SHP77 treated with DMSO at 0.1 percent for 48 hours (cell line): ENCODE data around the gene AKAP8.
"Not testable (repeated sequence)": the region's sequence is repeated elsewhere in the genome, so short reads cannot be mapped to it uniquely, and the experiment has no call there.

Source experiments
- DNase-seq: peaks from one replicate; lab custom pipeline; 2025; lab: John Stamatoyannopoulos, UW

The AKAP8 gene

DNA sequence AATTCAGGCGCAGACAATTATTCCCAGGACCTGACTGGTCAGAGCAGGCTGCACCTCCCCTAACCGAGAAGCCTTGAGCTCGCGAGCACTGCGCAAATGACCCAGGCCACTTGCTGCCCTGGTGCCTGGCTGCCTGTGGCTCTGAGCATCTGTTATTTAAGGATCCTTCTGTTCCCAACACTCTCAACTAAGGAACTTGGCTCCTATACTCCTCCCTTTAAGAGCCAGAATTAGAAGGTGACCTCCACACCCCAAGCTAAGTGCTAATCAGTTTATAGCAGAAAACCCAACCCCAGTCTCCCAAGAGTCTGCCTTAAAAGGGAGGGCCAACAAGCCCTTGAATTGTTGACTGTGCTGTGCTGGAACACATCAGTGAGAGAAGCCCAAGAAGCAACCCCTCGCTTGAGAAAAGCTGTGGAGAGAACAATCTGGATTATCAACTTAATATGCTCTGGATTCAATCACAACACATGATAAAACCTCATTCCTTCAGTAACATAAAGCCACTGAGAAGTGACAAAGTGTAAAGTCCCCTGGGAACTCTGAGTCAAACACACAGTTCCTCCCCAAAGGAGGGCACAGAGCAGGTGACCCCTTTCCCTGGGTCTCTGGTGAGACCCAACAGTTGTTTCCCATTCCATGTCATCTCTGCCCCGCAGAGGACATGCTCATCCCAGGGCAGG, 24.7 kb upstream of the AKAP8 start:
- no peak for DNase-seq

DNA sequence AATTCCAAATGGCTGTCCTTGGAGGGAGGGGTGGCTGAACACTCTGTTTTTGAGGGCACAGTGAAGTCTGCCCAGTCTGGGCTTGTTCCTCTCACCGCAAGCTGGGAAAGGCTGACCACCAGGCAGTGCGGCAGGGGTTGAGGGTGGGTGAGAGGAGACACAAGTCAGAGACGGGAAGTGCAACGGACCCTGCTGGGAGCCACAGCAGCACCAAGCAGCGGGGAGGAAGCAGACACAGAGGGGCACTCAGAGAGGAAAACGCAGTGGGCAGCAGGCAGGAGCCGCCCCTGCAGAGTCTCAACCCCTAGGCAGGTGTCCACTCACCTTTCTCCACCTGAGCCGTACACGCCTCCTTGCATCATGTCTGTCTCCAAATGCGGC, 23.6 kb upstream of the AKAP8 start:
- DNase-seq, result no peak

DNA sequence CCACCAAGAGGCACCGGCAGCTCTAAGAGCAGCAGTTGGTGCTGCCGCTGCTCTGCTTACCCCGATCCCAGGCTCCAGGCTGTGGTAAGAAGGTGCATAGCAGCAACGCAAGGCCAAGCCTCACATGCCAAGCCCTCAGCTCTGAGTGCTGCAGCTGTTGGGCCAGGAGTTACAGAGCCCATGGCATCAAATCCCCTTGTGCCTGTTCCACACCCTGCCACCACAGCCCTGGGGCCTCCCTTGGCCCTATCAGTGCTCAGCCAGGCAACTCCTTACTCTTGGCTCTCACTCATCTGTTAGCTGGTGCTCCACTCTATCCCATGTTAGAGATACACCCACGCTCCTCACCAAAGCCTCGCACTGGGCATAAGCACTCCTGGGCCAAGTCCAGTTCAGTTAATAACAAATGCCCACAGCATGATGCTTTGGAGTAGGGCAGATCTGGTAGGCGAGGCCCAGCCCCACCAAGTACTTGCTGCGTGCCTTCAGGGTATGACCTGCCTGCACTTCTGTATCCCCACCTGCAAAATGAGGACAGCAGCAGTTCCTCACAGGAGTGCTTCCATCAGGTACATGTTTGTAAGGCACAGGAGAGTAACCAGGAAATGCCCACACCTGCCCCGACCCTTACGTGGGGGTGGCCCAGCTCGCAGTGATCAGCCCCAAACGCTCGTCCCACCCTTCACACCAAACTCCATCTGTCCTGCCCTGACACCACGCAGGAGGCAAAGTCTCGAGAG, 23.0 kb upstream of the AKAP8 start:
- no peak for DNase-seq

DNA sequence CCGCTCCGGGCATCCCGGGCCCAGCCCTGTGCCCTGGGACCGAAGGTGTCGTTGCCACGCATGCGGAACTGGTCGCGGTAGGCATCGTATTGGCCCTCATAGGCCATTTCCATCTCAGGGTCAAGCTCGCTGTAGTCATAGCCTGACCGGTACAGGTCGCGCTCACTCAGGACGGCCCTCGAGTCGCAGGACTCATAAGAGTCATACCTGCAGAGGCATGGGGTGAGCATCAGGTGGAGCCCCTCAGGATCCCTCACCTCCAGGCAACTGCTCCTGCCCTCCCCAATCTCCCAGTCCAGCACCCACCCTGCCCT, 21.8 kb upstream of the AKAP8 start:
- no peak for DNase-seq

DNA sequence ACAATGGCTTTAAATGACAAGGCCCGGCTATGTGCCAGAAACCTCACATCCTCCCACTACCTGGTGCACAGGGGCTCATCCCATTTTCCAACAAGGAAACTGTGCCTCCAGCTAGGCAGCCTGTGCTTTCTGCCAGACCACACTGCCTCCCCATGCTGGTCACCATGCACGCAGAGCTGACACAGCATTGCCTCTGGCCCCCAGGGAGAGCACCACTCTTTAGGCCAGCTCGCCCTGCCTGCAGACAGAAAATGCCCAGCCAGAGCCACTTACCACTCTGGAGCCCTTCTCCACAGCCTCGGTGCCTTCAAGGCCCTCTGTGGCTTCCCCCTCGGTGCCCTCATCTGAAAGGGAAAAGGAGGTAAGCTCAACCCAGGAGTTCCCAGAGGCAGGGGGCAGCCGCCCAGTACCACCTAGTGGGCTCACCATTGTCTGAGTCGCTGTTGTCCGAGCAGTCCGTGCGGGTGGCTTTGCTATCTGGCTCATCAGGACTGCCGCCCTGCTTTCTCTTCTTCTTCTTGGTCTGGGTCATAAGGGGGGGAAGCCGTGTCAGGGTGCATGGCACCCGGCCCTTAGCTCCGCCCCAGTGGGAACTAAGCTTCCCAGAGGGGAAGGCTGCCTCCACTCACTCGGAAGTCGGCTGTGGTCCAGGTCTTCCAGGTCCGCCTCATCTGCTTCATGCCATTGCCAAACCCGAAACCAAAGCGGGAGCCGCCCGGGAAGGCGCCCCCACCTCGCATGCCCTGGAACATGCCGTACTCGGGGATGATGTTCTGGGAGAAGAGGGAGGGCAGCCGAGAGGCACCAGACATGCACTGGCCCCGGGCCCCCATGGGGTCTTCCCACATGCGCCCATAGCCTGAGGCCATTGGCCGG, 21.2 kb upstream of the AKAP8 start:
- no peak for DNase-seq

DNA sequence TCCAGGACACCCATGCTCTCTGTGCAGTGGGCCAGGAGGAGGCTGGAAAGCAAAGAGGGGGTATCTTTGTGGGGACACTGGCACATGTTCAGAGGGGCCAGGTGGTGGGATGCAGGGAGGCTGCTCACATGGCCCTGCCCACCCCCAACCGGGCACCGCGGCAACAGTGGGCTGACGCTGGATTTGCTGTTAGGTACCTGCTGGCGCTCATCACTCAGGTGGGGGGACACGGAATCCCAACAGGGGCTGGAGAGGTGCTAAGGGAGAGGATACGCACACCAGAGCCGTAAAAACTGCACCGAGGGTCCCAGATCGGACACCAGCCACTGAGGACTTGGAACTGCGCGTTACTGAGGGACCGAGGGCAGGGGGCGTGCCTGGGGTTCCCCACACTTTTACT, 20.0 kb upstream of the AKAP8 start:
- DNase-seq, result no peak

DNA sequence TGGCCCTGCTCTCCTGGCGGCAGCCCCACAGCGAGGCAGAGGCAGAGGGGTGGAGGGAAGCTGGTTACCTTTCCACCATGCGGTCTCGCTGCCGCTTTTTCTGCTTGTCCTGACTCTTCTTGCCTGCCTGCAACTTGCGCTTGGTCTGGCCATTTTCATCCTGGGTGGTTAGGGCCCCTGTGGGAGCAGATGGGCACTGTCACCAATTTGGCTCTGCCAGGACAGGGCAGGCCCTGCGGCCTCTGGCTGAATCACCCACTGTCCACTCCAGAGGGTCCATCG, 19.6 kb upstream of the AKAP8 start:
- DNase-seq, result no peak

DNA sequence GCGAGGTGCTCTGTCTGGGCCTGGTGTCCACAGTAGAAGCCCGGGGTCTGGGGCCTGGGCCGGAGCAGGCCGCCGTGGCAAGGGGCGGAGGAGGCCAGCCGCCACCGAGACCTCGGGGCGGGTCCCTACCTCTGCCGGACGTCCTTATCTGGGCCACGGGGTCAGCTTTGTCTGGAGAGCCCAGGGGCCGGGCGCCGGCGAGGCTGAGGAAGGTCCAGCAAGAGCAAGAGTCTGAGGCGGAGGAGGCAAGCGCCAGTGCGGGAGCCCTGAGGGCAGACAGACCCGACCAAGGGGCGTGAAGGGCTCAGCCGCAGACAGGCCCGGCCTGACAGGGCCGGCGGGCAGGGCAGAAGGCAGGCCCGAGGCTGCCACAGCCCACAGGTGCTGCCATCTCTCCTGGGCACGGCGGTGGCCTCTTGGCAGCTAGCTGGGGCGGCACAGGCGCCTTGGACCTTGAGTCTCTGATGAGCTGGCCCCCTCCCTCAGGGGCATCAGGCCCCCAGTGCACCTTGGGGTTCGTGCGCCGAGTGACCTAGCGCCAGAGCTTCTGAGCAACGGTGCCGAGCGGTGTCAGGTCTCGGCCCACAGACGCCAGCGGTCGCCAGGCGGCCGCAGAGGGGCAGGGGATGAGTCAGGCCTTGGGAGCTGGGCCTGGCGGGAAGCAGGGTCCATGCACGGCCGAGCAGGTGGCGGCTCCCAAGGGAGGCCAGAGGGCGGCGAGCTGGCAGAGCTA, 19.1 kb upstream of the AKAP8 start:
- DNase-seq, result no peak

DNA sequence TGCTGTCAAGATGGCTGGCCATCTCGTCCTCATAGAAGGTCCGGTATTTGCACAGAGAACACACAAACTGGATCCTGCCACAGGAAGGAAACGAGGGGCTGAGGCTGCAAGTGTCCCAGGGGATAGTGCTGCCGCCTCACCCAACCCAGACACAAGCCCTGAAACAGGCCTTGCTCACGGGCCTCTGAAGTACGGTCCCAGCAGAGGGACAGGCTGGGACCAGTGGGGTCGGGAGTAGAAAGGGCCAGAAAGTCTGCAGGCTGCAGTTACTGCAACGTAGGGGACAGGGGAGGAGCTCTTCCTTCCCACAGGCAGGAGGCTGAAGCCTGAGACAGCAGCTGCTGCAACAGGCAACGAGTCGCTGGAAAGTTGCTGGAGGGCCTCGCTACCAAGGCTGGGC, 18.2 kb upstream of the AKAP8 start:
- no peak for DNase-seq

DNA sequence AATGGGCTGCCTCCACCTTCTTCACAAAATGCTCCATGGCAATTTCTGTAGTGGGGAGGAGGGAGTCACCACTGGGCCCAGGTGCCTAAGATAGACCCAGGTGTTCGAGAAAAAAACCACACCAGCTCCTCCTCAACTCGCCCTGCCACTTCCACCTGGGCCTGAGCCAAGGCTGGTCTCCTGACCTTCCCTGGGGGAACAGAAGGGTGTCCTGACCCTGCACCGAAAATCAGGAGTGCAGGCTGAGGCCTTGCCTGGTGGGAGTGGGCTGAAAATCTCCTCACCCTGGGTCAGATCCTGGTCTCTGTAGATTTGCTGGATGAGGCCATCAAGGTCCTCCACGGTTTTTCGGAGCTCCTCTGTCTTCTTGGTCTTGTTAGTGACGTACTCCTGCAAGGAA, 17.6 kb upstream of the AKAP8 start:
- no peak for DNase-seq

DNA sequence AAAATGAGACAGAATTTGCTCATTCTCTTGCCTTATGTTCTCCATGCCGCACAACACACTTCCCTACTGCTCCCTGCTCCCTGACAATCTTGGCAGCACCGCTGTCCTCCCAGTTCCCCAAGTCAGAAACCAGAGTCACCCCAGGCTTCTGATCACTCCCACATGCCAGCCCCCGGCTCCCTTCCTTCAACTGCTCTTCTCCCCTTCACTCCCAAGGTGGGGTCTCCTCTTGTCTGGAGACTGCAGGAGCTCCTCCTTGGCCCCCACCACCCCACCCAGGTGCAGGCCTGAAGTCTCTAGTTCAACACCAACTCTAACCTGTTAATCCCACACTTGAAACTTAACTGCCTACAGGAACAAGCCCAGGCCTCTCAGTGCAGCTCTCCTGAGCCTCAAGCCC, 16.8 kb upstream of the AKAP8 start:
- DNase-seq, result no peak

DNA sequence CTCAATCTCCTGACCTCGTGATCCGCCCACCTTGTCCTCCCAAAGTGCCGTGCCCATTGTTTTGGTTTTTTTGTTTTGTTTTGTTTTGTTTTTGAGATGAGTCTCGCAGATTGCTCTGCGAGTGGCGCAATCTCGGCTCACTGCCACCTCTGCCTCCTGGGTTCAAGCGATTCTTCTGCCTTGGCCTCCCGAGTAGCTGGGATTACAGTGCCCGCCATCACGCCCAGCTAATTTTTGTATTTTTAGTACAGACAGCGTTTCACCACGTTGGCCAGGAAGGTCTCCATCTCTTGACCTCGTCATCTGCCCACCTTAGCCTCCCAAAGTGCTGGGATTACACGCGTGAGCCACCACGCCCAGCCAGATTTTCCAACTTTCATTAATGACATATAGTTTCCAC, 15.7 kb upstream of the AKAP8 start:
- not testable (repeated sequence) for DNase-seq

DNA sequence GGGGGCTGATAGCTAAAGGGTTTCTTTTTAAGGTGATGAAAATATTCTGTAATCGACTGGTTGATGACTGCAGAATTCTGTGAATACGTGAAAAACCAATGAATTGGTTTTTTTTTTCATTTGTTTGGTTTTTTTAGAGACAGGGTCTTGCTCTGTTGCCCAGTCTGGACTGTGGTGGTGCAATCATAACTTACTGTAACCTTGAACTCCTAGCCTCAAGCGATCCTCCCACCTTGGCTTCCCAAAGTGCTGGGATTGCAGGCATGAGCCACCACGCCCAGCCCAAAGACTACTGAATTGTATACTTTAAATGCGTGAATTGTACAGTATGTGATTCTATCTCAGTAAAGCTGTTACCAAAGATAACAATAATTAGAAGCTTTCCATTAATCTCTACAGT, 14.8 kb upstream of the AKAP8 start:
- no peak for DNase-seq

DNA sequence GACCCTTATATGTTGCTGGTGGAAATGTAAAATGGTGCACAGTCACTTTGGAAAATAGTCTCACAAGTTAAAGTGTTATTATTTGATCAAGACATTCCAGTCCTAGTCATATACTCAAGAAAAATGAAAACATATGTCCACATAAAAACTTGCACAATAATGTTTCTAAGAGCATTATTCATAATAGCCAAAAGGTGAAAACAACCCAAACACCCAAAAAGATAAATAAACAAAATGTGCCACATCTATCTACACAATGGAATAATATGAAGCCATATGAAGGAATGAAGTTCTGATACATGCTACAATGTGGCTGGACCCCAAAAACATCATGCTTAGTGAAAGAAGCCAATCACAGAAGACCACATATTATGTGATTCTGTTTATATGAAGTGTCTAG, 14.4 kb upstream of the AKAP8 start:
- DNase-seq, result no peak

DNA sequence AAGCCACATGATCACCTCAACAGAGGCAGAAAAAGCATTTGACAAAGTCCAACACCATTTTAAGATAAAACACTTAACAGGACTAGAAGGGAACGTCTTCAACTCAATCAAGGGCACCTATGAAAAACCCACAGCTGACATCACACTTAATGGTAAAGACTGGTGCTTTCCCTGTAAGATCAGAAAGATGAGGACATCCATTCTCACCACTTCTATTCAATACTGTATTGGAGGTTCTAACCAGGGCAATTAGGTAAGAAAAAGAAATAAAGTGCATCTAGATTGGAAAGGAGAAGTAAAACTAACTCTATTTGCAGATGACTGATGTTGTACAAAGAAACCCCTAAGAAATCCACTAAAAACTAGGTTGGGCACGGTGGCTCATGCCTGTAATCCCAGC, 11.2 kb upstream of the AKAP8 start:
- no peak for DNase-seq

DNA sequence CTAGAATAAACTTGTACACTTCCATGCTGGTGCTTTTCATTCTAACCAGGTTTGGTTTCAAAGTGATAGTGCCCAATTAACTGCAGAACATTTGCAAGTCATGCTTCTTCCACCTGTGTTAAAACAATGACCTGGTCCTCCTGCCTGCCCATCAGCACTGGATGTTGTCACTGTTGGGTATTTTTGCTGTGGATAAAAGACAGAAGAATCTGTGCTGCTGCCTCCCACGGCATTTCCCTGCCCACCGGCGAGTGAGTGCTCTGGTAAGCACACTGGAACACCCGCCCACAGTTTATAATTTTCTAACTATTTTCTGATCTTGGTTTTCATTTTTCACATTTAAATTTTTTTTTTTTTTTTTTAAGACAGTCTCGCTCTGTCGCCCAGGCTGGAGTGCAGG, 2.3 kb upstream of the AKAP8 start:
- DNase-seq, result no peak

DNA sequence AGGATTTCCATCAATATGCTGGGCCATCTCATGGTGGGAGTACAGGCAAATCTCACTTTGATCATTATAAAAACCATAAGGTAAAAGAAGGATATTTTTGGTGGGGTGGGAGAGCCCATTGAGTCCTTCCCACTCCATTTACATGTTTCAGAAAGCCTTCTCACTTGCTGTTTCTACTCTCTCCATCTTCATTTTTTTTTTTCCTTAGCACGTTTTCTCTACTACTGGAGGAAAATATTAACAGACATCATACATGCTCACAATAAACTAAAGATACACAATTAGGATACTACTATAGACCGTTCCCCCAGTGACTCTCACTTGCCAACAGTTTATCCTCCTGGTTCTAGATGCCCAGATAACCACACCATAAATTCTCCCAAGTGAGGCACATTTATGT, 1.8 kb upstream of the AKAP8 start:
- no peak for DNase-seq

DNA sequence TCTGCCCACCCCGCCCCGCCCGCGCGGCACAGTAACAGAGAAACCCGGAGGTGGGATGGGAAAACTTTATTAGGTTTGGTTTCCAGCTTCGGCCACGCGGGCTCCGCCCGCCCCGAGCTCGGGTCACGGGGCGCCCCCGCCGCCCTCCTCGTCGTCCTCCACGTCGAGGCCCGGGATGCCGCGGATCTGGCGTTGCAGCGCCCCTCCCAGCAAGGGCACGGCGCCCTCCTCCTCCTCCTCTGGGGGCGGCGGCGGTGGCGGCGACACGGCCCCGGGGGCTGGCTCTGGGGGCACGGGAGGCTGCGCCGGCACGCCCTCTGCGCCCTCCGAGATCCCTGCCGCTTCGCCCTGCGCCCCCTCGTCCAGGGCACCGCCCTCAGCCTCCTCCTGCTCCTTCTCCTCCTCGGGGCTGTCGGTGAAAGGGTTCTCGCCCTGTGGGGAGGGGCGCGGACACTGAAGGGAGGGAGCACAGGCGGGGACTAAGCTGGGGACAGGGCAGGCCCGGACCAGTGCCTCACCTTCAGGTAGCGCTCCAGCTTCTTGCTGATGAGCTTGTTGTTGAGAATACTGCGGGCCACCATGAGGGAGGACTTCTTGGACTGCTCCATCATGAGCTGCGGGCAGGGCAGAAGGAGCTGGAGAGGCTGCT, 536 bp upstream of the AKAP8 start:
- no peak for DNase-seq

DNA sequence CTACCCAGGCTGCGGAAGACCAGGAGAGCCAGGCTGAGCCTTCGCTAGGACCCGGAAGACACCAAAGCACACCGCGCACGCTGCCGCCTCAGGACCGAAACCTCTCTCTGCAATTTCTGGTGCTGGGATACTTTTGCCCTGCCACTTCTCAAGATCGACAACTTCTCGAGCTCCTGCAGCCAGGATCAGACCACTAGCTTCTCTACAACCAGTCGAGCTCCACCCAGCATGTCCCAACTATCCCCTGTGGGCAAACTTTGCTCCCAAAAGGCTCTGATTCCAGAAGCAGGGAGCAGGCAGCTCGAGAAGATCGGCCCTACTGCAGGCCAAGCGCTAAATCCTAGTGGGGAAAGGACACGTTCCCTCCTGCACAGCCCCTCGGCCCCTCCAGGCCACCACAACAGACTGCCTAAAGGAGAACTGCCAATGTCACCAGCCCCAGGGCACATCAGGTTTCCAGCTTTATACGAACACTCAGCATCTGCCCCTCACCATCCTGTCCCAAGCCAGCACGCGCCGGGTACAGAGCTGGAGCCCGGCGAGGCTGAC, 979 bp downstream of the AKAP8 start:
- no peak for DNase-seq

DNA sequence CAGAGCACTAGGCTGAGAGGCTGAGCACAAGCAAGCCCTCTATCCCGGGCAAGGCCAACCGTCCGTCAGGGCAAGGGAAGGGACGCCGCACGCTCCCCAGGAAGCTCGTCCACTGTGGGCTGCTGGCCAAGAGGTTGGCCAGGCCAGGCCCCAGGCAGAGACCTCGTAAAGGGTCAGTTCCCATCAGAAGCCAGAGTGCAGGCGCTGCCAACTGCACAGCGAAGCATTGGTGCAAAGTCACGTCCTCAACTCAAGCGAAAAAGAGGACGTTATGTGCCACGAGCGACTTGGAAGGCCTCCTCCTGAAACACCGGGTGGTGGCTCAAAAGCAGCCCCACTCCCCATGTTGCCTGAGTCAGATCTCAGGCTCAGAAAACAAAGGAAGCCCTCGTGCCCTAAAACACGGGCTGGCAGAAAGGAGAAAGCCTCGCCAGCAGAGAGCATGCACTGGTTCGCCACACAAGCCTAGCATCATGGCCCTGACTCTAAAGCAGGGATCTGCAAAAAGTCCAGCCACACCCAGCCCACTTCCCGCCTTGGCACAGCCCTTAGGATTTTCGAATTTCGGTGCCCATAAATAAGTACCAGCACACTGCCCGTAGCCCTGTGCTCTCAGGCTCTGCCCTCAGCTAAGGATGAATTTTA, 4.7 kb downstream of the AKAP8 start:
- no peak for DNase-seq

DNA sequence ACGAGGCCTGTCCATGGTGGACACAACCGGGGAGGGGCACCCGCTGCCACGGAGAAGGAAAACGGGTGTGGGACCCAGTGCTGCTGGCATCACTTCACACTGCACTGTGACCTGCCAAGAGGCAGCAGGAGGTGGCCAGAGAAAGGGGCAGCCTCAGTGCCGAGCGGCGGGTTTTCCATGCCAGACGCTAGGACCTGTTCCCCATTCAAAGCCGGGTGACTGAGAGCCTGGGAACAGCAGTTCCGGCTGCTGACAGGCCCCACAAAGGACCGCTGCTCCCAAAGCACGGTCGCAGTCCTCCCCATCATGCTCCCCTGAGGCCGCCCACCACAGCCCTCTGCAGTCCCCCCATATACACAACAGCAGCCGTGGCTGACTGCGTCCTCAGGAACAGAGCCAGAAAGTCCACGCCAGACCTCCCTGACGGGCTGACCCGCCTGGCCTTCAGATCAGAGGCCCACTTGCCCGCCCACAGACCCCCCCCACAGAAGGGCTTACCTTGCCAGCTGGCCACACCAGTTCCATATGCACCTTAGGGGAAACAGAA, 5.4 kb downstream of the AKAP8 start:
- DNase-seq, result no peak
